Measurements from ENCODE around the gene SP7. TPM values are rescaled to one million over a fixed set of nuclear protein-coding genes. Genes with fewer than 3 reads are reported as not detected.

SP7 gene
- total and polyA plus RNA-seq, 2 experiments from 2014 or later: 0.17 TPM; not detected in 1

DNA sequence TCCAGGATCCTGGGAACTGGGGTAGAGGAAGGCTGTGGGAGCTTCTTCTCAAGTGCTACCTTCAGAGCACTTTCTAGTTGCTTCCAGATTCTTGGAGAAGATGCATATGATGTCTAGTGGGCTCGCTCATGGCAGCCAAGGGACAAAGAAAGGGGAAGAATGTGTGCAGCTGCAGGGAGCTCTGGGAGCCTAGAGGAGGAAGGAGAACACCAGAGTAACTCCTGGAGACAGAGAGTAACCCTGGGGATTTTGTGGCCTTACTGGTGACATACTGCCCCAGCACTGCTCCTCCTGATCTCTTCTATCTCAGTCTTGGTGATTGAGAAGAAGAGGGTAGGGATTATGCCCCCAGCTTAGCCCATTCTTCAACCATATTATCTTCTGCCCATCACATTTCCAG, 10.3 kb upstream of the SP7 start:
- Mint-ChIP-seq H3K27me3 (ENCODE audit: insufficient read depth, low read depth, poor library complexity) (peaks cover 14% of the 10 kb centered on the region), H3K9me3 (peaks cover 4% of the 10 kb centered on the region; the same call in 1 of the 3 replicates), H3K4me3 (no peak overlapping the region), H3K36me3 (ENCODE audit: low read depth) (no peaks in the 10 kb centered on the region), H3K4me1 (peaks cover 10% of the 10 kb centered on the region; the same call in 2 of the 3 replicates), H3K27ac (no peak overlapping the region)
- Histone ChIP-seq H2AFZ (0 out of 2 replicates have a peak overlapping the region, but pooled peaks have one; percentile 98), H3K27me3 (ENCODE audit: insufficient read depth) (peaks cover 36% of the 10 kb centered on the region), H3K4me1 (ENCODE audit: insufficient read depth) (peaks cover 23% of the 10 kb centered on the region), H3K27ac (ENCODE audit: low read depth) (no peak overlapping the region), H3K36me3 (ENCODE audit: insufficient read depth) (no peaks in the 10 kb centered on the region), H3K4me3 (no peak overlapping the region), H3K4me2 (no peak overlapping the region), H3K79me2 (replicated peaks; ENCODE audit: insufficient read depth) (no peaks in the 10 kb centered on the region), H3K9me2 (ENCODE audit: insufficient read depth) (no peaks in the 10 kb centered on the region), H3F3A (replicated peaks; ENCODE audit: low read depth) (0 out of 2 replicates have a peak, but pooled peaks cover 8% of the 10 kb centered on the region), H4K20me1 (replicated peaks; ENCODE audit: insufficient read depth) (no peaks in the 10 kb centered on the region)
- no peak for DNase-seq (ENCODE audit: low spot score)
- no peak for ATAC-seq
- TF ChIP-seq ZNF114 (CRISPR knock-in tag; IDR thresholded peaks at IDR 0.05) (no peak), EZH2phosphoT487 (IDR thresholded peaks at IDR 0.05; ENCODE audit: unreplicated experiment) (no peak), EZH2 (IDR thresholded peaks at IDR 0.05; ENCODE audit: low read depth, unreplicated experiment) (no peak), ZNF331 (CRISPR knock-in tag; IDR thresholded peaks at IDR 0.05; ENCODE audit: low read depth) (no peak), POLR2AphosphoS5 (IDR thresholded peaks at IDR 0.05; ENCODE audit: low read depth) (no peak), STAT1 (IDR thresholded peaks at IDR 0.05; ENCODE audit: unreplicated experiment) (no peak), NANOG (IDR thresholded peaks at IDR 0.05; ENCODE audit: borderline replicate concordance) (no peak), CREB1 (CRISPR knock-in tag; IDR thresholded peaks at IDR 0.05; ENCODE audit: low read depth) (no peak), JUNB (IDR thresholded peaks at IDR 0.05; ENCODE audit: unreplicated experiment) (no peak)
- TF ChIP-seq, protein P1, sequence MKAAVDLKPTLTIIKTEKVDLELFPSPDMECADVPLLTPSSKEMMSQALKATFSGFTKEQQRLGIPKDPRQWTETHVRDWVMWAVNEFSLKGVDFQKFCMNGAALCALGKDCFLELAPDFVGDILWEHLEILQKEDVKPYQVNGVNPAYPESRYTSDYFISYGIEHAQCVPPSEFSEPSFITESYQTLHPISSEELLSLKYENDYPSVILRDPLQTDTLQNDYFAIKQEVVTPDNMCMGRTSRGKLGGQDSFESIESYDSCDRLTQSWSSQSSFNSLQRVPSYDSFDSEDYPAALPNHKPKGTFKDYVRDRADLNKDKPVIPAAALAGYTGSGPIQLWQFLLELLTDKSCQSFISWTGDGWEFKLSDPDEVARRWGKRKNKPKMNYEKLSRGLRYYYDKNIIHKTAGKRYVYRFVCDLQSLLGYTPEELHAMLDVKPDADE (IDR thresholded peaks at IDR 0.05): no peak
- TF ChIP-seq, protein P2, sequence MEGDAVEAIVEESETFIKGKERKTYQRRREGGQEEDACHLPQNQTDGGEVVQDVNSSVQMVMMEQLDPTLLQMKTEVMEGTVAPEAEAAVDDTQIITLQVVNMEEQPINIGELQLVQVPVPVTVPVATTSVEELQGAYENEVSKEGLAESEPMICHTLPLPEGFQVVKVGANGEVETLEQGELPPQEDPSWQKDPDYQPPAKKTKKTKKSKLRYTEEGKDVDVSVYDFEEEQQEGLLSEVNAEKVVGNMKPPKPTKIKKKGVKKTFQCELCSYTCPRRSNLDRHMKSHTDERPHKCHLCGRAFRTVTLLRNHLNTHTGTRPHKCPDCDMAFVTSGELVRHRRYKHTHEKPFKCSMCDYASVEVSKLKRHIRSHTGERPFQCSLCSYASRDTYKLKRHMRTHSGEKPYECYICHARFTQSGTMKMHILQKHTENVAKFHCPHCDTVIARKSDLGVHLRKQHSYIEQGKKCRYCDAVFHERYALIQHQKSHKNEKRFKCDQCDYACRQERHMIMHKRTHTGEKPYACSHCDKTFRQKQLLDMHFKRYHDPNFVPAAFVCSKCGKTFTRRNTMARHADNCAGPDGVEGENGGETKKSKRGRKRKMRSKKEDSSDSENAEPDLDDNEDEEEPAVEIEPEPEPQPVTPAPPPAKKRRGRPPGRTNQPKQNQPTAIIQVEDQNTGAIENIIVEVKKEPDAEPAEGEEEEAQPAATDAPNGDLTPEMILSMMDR (conservative IDR thresholded peaks at IDR 0.05; ENCODE audit: low read depth in 2 of 2): no peak
- TF ChIP-seq, protein P3, sequence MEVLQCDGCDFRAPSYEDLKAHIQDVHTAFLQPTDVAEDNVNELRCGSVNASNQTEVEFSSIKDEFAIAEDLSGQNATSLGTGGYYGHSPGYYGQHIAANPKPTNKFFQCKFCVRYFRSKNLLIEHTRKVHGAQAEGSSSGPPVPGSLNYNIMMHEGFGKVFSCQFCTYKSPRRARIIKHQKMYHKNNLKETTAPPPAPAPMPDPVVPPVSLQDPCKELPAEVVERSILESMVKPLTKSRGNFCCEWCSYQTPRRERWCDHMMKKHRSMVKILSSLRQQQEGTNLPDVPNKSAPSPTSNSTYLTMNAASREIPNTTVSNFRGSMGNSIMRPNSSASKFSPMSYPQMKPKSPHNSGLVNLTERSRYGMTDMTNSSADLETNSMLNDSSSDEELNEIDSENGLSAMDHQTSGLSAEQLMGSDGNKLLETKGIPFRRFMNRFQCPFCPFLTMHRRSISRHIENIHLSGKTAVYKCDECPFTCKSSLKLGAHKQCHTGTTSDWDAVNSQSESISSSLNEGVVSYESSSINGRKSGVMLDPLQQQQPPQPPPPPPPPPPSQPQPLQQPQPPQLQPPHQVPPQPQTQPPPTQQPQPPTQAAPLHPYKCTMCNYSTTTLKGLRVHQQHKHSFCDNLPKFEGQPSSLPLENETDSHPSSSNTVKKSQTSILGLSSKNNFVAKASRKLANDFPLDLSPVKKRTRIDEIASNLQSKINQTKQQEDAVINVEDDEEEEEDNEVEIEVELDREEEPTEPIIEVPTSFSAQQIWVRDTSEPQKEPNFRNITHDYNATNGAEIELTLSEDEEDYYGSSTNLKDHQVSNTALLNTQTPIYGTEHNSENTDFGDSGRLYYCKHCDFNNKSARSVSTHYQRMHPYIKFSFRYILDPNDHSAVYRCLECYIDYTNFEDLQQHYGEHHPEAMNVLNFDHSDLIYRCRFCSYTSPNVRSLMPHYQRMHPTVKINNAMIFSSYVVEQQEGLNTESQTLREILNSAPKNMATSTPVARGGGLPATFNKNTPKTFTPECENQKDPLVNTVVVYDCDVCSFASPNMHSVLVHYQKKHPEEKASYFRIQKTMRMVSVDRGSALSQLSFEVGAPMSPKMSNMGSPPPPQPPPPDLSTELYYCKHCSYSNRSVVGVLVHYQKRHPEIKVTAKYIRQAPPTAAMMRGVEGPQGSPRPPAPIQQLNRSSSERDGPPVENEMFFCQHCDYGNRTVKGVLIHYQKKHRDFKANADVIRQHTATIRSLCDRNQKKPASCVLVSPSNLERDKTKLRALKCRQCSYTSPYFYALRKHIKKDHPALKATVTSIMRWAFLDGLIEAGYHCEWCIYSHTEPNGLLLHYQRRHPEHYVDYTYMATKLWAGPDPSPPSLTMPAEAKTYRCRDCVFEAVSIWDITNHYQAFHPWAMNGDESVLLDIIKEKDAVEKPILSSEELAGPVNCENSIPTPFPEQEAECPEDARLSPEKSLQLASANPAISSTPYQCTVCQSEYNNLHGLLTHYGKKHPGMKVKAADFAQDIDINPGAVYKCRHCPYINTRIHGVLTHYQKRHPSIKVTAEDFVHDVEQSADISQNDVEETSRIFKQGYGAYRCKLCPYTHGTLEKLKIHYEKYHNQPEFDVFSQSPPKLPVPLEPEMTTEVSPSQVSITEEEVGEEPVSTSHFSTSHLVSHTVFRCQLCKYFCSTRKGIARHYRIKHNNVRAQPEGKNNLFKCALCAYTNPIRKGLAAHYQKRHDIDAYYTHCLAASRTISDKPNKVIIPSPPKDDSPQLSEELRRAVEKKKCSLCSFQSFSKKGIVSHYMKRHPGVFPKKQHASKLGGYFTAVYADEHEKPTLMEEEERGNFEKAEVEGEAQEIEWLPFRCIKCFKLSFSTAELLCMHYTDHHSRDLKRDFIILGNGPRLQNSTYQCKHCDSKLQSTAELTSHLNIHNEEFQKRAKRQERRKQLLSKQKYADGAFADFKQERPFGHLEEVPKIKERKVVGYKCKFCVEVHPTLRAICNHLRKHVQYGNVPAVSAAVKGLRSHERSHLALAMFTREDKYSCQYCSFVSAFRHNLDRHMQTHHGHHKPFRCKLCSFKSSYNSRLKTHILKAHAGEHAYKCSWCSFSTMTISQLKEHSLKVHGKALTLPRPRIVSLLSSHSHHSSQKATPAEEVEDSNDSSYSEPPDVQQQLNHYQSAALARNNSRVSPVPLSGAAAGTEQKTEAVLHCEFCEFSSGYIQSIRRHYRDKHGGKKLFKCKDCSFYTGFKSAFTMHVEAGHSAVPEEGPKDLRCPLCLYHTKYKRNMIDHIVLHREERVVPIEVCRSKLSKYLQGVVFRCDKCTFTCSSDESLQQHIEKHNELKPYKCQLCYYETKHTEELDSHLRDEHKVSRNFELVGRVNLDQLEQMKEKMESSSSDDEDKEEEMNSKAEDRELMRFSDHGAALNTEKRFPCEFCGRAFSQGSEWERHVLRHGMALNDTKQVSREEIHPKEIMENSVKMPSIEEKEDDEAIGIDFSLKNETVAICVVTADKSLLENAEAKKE (CRISPR knock-in tag; IDR thresholded peaks at IDR 0.05): no peak
